ENCODE measurements around the gene ARFGEF2.

The ARFGEF2 gene

GRCh38 chr20:48893374-48893773 lies 28.1 kb upstream of the ARFGEF2 start:
- H3K27me3 ChIP-seq (replicated peaks; ENCODE audit: control insufficient read depth, insufficient read depth, low read length), result no peaks in the 10 kb centered on the region
- H3K4me3 ChIP-seq (replicated peaks; ENCODE audit: low read depth, low read length), result no peak overlapping the region
- H3K36me3 ChIP-seq (ENCODE audit: control insufficient read depth, insufficient read depth, low read length), result no peaks in the 10 kb centered on the region
- TF ChIP-seq CTCF (IDR thresholded peaks at IDR 0.05; ENCODE audit: insufficient read depth, low read length, poor library complexity, severe bottlenecking), result no peak
- no peak for DNase-seq (ENCODE audit: extremely low read depth, insufficient read length)

GRCh38 chr20:48897305-48898010 lies 24.1 kb upstream of the ARFGEF2 start:
- H3K4me3 ChIP-seq (replicated peaks; ENCODE audit: low read depth, low read length), result no peak overlapping the region
- no peak for DNase-seq (ENCODE audit: extremely low read depth, insufficient read length)
- H3K36me3 ChIP-seq (ENCODE audit: control insufficient read depth, insufficient read depth, low read length), result no peaks in the 10 kb centered on the region
- no peak for TF ChIP-seq CTCF (IDR thresholded peaks at IDR 0.05; ENCODE audit: insufficient read depth, low read length, poor library complexity, severe bottlenecking)
- no peaks in the 10 kb centered on the region for H3K27me3 ChIP-seq (replicated peaks; ENCODE audit: control insufficient read depth, insufficient read depth, low read length)

GRCh38 chr20:48898210-48898609 lies 23.3 kb upstream of the ARFGEF2 start:
- no peaks in the 10 kb centered on the region for H3K27me3 ChIP-seq (replicated peaks; ENCODE audit: control insufficient read depth, insufficient read depth, low read length)
- no peak overlapping the region for H3K4me3 ChIP-seq (replicated peaks; ENCODE audit: low read depth, low read length)
- no peaks in the 10 kb centered on the region for H3K36me3 ChIP-seq (ENCODE audit: control insufficient read depth, insufficient read depth, low read length)
- no peak for DNase-seq (ENCODE audit: extremely low read depth, insufficient read length)
- TF ChIP-seq CTCF (IDR thresholded peaks at IDR 0.05; ENCODE audit: insufficient read depth, low read length, poor library complexity, severe bottlenecking), result no peak

- TF ChIP-seq CTCF (IDR thresholded peaks at IDR 0.05; ENCODE audit: insufficient read depth, low read length, poor library complexity, severe bottlenecking), result no peak
- no peak overlapping the region for H3K4me3 ChIP-seq (replicated peaks; ENCODE audit: low read depth, low read length)
Observed at GRCh38 chr20:48898896-48899530, 22.5 kb upstream of the ARFGEF2 start.

GRCh38 chr20:48899881-48900280 lies 21.6 kb upstream of the ARFGEF2 start:
- no peak for TF ChIP-seq CTCF (IDR thresholded peaks at IDR 0.05; ENCODE audit: insufficient read depth, low read length, poor library complexity, severe bottlenecking)
- Histone ChIP-seq H3K36me3 (ENCODE audit: control insufficient read depth, insufficient read depth, low read length) (no peaks in the 10 kb centered on the region), H3K4me3 (replicated peaks; ENCODE audit: low read depth, low read length) (no peak overlapping the region), H3K27me3 (replicated peaks; ENCODE audit: control insufficient read depth, insufficient read depth, low read length) (no peaks in the 10 kb centered on the region)
- DNase-seq (ENCODE audit: extremely low read depth, insufficient read length), result no peak

More at GRCh38 chr20:48898896-48899530, 22.5 kb upstream of the ARFGEF2 start:
- DNase-seq (ENCODE audit: extremely low read depth, insufficient read length), result no peak
- no peaks in the 10 kb centered on the region for H3K36me3 ChIP-seq (ENCODE audit: control insufficient read depth, insufficient read depth, low read length)
- H3K27me3 ChIP-seq (replicated peaks; ENCODE audit: control insufficient read depth, insufficient read depth, low read length), result no peaks in the 10 kb centered on the region
